HL-60 (cell line): ENCODE data around the gene METTL25B.
"Not testable (repeated sequence)": the region's sequence is repeated elsewhere in the genome, so short reads cannot be mapped to it uniquely, and the experiment has no call there.

Experiments
- DNase-seq, 2 experiments: peaks; one replicate each; pipeline ENCODE4 v3.0.0-alpha.2; 2010 to 2020; ENCODE audit warnings: low read depth in 1 of 2, low spot score in 1 of 2
- H3K27ac ChIP-seq: fragments of 250-450 bp; sonication (Bioruptor Pico); replicated peaks from 2 replicates; pipeline ENCODE4 v1.5.1; 2020; ENCODE audit warnings: mild to moderate bottlenecking, moderate library complexity
- H3K27me3 ChIP-seq: fragments of 250-450 bp; sonication (Bioruptor Pico); 2 replicates; pipeline ENCODE4 v1.5.1; 2021; ENCODE audit warnings: mild to moderate bottlenecking, moderate library complexity; ENCODE audit not compliant: insufficient read depth, poor library complexity, severe bottlenecking
- H3K4me3 ChIP-seq: replicated peaks from 2 replicates; pipeline ENCODE4 v1.5.1; 2011; ENCODE audit warnings: mild to moderate bottlenecking, control low read depth, low read length; ENCODE audit not compliant: insufficient read depth
- CTCF ChIP-seq: IDR thresholded peaks from one replicate; pipeline ENCODE4 v1.5.1; 2011; ENCODE audit warnings: low read length, control low read depth, inconsistent platforms; ENCODE audit not compliant: insufficient read depth
- GABPA ChIP-seq: IDR thresholded peaks from 2 replicates; pipeline ENCODE4 v1.6.1; 2012; ENCODE audit warnings: low read depth
- POLR2AphosphoS5 ChIP-seq: IDR thresholded peaks from 2 replicates; pipeline ENCODE4 v1.6.1; 2012; ENCODE audit warnings: low read depth
- REST ChIP-seq: IDR thresholded peaks from 2 replicates; pipeline ENCODE4 v1.6.1; 2012; ENCODE audit warnings: low read depth; ENCODE audit not compliant: insufficient replicate concordance
- SPI1 ChIP-seq: IDR thresholded peaks from 2 replicates; pipeline ENCODE4 v1.6.1; 2012; ENCODE audit warnings: low read depth, mild to moderate bottlenecking, borderline replicate concordance

The METTL25B gene

GRCh38 chr1:156760796-156761104, 32.5 kb downstream of the METTL25B start:
- Histone ChIP-seq H3K27me3 (no peaks in the 10 kb centered on the region), H3K4me3 (no peak overlapping the region), H3K27ac (no peak overlapping the region)
- no peak for DNase-seq
- no peak for TF ChIP-seq POLR2AphosphoS5
- no peak for TF ChIP-seq GABPA
- no peak for TF ChIP-seq SPI1
- TF ChIP-seq CTCF = no peak
- no peak for TF ChIP-seq REST

- H3K27ac ChIP-seq = peak overlapping the region; percentile 67; the same call in 1 of the 2 replicates
- not testable (repeated sequence) for H3K4me3 ChIP-seq, H3K27me3 ChIP-seq, DNase-seq
Measured at GRCh38 chr1:156765136-156765535, 36.9 kb downstream of the METTL25B start.

GRCh38 chr1:156765666-156766065, 37.4 kb downstream of the METTL25B start:
- Histone ChIP-seq H3K4me3 (peak overlapping the region; percentile 57), H3K27me3 (no peaks in the 10 kb centered on the region), H3K27ac (peak overlapping the region; percentile 67)
- DNase-seq = peak; percentile 37 to 75
- TF ChIP-seq CTCF (no peak), POLR2AphosphoS5 (no peak), GABPA (no peak), SPI1 (peak; percentile 15; the same call in 1 of the 2 replicates), REST (no peak)

- TF ChIP-seq CTCF = no peak
- no peak for TF ChIP-seq SPI1
- no peak for TF ChIP-seq GABPA
- TF ChIP-seq REST = no peak
- no peak for TF ChIP-seq POLR2AphosphoS5
- peak overlapping the region; percentile 67 for H3K27ac ChIP-seq
- H3K27me3 ChIP-seq = no peaks in the 10 kb centered on the region
- peak overlapping the region; percentile 57 for H3K4me3 ChIP-seq
- DNase-seq = no peak
Measured at GRCh38 chr1:156766298-156767100, 38.2 kb downstream of the METTL25B start.
